Left cardiac atrium (tissue), 4 donors: ENCODE results near the gene MUC5AC. TPM values are rescaled to one million over a fixed set of nuclear protein-coding genes. Genes with fewer than 3 reads are reported as not detected.

Experiments used
- ATAC-seq, 2 donors: fragments of 200-7000 bp; cut with Tn5 transposase; one replicate each; pipeline ENCODE4 v1.9.1; 2020; ENCODE audit warnings: mild to moderate bottlenecking in 2 of 2, moderate library complexity in 2 of 2
- DNase-seq: peaks from one replicate; pipeline ENCODE4 v3.0.0-alpha.2; 2020
- intact Hi-C, 2 donors: fragments of 100-400 bp; cut with DNase I; formaldehyde crosslinking; loops; one replicate each; pipeline versions ENCODE4 v1.14.1 to v1.15.1; 2022 to 2023
- total RNA-seq, 2 donors: library from RNA; stranded (reverse); fragmentation: NEBNext Ultra II Directional; extraction: Animal tissue kit (Norgen Biotek cat#: 25700); gene quantifications; one replicate each; pipeline ENCODE4 v1.2.1, GENCODE V29; 2021
- donor health status: DM: no; HTN: yes; CAD: no.
- donor health status: DM: no; HTN: yes; CAD: no; lungs with severe emphysema.
- donor health status: DM: yes; HTN: yes; CAD: no.
- donor health status: Dilated cardiomyopathy.

The MUC5AC gene
- total RNA-seq, 2 donors from 2014 or later = not detected

DNA sequence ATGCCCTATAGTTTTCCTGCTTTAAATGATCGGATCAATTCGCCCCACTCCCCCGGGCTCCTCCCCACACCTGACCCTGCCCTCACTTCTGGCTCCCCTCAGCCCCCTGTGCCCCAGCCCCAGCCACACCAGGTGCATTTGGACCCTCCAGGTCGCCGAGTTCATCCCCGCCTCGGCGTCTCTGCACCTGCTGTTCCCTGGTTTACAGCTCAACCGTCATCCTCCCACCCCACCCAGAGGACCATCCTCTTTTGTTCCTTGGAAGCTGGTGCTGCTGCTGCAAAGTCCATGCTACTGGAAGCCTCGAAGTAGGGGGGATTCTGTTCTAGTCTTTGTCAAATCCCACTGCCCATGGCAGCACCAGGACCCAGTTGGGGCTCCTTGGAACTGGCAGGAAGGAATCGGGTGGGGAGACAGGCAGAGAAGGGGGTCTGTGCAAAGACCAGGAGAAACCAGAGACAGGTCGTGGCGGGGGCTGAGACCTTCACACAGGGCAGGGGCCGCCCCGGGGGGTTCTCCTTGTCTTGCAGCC is 60.6 kb downstream of the MUC5AC start:
- ATAC-seq (no peak), DNase-seq (peak; percentile 11)
- intact Hi-C loops = no loop called here

DNA sequence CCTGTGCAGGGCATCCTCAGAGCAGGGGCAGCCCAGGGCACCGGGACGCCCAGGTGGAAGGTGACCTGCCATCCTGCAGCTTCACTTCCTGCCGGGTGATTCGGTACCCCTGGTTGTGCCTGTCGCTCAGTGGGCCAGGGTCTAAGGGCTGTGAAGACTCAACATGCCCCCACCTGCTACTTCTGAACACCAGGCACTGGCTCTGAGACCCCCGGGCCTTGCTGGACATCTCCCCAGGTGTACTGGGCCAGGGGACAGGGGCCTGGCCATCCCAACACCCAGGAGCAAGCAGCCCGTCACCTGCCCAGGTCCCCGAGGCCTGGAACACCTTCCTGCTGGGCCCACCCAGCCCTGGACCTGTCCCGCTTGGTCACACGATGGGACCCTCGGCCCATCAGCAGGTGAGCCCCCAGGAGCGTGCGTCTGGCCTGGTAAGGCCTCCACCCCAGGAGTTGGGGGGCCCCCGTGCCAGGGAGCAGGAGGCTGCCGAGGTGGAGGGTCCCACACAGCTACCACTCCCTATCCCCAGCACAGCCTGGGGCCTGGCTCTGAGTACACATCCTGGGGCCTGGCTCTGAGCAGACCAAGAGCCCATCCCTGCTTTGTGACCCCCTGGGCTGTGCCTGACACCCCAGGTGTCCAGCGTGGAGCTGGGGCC is 61.2 kb downstream of the MUC5AC start:
- ATAC-seq (no peak), DNase-seq (peak; percentile 16)
- intact Hi-C loops = no loop called here

GRCh38 chr11:1219446-1219833 is 61.7 kb downstream of the MUC5AC start:
- ATAC-seq = peak in 1 of 2 donors; percentile 12
- intact Hi-C loops = no loop called here
- DNase-seq = peak; percentile 10

DNA sequence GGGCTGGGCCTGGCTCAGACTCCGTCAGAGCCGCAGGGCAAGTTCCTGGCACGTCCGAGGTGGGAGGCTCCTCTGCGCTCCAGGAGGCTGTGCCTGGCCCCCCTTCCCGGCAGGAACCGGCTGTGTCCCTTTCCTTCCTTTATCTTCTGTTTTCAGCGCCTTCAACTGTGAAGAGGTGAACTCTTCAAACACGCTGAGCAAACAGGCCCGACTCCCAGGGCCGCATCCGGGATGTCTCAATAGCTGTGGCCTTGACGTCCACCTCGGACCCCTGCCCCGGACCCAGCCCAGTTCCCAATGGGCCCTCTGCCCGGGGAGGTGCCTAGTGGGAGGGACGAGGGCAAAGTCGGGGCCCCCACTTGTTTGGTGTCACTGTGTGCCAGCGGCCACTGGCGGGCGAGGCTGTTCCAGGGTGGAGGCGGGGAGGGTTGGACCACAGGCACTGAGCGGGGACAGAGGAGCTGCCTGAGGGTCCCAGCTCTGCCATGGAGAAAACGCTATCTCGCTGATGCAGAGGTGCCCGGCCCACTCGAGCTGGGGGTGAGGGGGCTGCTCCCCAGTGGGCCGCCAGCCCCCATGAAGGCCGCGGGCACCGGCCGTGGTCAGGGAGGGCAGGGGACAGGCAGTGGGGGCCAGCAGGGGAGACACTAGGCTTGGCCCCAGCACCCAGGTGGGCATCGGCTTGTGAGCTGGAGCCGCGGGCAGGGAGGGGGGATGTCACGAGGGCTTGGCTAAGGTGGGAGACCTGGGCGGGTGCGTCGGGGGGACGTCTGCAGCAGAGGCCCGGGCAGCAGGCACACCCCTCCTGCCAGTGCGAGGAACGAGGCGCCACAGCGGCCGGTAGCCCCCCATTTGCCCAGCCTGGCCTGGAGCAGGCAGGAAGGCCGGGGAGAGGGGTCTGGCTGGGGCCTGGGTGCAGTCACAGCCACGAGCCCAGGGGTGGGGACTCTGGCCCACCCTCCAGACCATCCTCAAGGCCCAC is 62.4 kb downstream of the MUC5AC start:
- DNase-seq (peak; percentile 13), ATAC-seq (peak in 1 of 2 donors; percentile 23)
- intact Hi-C loops = no loop called here

DNA sequence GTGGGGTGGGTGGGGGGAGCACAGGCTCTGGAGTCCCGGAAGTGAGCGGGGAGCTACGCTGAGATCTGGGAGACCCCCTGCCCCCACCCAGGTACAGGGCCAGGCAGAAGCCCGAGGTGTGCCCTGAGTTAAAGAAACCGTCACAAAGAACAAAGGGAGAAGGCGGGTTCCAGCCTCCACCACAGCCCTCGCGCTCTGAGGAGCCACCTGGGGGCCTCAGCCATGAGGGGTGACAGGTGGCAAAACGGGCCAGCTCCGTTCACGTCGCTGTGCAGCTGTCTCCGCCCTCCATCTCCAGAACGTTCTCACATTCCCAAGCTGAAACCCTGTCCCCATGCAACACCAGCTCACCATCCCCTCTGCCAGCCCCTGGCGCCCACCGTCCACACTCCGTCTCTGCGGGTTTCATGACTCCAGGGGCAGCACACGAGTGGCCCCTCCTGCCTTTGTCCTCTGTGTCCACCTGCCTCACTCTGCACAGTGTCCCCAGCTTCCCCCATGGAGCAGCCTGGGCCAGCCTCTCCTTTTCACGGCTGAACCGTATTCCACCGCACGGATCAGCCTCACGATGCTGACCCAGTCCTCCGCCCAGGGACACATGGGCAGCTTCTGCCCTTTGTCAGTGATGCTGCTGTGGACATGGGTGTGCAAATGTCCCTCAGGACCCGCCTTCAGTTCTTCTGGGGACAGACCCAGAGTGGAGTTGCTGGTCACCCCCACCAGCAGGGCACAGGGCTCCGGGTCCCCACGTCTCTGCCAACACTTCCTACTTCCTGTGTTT is 63.4 kb downstream of the MUC5AC start:
- intact Hi-C loops = no loop called here
- ATAC-seq (no peak), DNase-seq (peak; percentile 9)

DNA sequence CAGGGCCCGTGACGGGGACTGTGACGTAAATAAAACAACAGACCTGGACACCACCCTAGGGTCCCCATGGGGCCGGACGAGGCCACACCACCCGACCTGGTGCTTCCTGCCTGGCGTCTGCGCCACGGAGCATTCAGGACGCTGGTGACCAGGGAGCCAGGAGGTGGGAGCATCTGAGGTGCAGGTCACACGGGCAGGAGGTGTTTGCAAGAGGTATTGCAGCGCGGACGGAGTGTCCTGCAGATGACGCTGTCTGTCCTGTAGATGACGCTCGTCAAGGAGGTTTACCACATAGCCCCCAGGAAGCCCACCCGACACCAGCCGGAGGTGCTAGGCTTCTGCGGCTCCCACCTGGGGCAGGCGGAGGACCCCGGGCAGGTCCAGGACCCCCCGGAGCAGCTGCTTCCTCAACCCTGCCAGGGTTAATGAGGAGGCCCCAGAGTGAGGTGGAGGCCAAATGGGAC is 64.1 kb downstream of the MUC5AC start:
- DNase-seq (peak; percentile 7), ATAC-seq (no peak)
- intact Hi-C loops = no loop called here

DNA sequence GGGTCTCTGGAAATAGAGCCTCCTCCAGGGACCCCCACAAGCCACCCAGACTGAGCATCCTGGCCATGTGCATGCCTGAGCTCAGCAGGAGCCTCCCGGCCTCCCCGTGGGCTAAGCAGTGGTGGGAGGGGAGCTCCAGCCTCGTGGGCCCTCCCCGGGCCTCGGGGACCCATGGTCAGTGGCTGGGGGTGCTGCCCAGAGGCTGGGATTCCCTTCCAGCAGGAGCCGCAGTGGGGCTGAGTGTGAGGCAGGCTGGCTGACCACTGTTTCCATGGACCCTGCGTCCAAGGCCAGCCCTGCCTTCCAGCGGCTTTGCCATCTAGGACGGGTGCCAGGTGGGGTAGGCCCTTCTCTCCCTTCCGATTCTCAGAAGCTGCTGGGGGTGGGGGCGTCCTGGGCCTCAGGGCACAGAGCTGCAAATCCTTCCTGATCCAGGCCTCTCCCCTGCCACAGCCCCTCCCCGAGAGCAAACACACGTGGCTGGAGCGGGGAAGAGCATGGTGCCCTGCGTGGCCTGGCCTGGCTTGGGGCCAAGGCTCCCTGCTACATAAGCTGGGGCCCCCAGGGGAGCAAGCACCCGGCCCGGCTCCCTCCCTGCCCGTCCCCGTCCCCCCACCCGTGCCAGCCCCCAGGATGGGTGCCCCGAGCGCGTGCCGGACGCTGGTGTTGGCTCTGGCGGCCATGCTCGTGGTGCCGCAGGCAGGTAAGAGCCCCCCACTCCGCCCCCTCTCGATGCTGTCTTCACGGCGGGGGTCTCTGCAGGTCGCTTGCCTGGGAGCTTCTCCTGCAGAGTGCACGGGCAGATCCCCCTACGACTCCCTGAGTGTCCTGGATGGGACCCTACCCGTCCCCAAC is 65.0 kb downstream of the MUC5AC start, which contains the start of gene MUC5B:
Gene MUC5B, plus strand, starts transcription at position 576 of the 855 bp plus-strand sequence. Its CDS starts 58 bp downstream, at position 634.
- ATAC-seq (no peak), DNase-seq (peak; percentile 22)
- intact Hi-C loops = no loop called here

DNA sequence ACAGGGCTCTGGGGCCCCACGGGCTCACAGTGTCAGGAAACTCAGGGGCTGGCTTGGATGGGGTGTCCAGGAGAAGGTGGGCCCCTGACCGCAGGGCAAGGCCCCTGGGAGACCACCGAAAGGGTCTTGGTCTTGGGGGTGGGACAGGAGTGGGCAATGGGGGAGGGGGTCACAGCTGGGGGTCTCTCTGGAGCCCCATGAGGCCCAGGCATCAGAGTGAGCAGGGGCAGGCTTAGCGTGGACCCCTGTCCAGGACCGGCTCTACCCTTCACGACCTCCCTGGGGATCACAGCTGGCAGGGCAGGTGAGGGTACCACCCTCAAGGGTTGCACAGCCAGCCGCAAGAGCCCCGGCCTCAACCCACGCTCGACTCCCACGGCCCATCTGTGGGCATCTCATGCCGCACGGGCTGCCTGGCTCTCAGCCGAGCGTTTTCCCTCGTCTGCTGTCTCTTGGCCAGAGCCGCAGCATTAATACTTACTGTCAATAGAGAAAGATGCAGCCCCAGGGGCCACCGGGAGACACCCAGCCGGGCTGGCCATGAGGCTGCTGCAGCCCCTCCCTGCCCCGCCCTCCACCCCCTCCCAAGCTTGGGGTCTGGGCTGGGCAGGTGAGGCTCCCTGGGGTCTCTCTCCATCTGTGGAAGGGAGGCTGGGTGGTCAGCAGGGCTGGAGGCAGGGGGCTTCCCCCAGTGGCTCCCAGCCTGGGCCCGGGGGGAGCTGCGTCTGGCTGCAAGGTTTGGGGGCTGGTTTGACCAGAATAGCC is 65.8 kb downstream of the MUC5AC start:
- peak; percentile 11 for DNase-seq
- intact Hi-C loops = no loop called here

DNA sequence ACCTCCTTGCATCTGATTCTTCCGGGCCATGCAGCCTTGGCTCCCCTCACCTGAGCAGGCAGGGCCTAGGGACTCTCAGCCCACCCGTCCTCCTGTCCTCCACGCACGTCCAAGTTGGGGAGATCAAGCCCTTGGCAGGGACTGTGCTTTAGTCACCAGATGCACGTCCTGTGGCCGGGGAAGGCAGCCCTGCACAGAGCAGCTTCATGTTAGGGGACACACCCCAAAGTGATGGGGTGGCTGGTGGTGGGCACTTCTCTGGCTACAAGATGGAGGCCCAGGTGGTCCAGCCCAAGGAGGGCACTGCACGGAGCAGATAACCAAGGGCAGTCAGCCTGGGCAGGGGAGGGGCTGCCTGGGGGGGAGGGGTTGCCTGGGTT is 66.3 kb downstream of the MUC5AC start:
- peak; percentile 15 for DNase-seq

More for the DNA sequence above, 65.8 kb downstream of the MUC5AC start:
- ATAC-seq = no peak

GRCh38 chr11:1224491-1225385 is 67.0 kb downstream of the MUC5AC start:
- ATAC-seq (no peak), DNase-seq (peak; percentile 15)
- intact Hi-C loops = no loop called here

More for the DNA sequence above, 66.3 kb downstream of the MUC5AC start:
- ATAC-seq = no peak
- intact Hi-C loops = no loop called here

- DNase-seq = peak; percentile 19
- intact Hi-C loops = no loop called here
- ATAC-seq = no peak
Measured at GRCh38 chr11:1225386-1226225, 67.9 kb downstream of the MUC5AC start.

GRCh38 chr11:1226226-1226985 is 68.7 kb downstream of the MUC5AC start:
- DNase-seq (peak; percentile 18), ATAC-seq (no peak)
- intact Hi-C loops = no loop called here

GRCh38 chr11:1226986-1227550 is 69.3 kb downstream of the MUC5AC start:
- intact Hi-C loops = no loop called here
- DNase-seq (peak; percentile 12), ATAC-seq (no peak)

GRCh38 chr11:1227551-1228100 is 69.9 kb downstream of the MUC5AC start:
- ATAC-seq (no peak), DNase-seq (peak; percentile 10)
- intact Hi-C loops = no loop called here
